SK-N-SH (cell line): ENCODE measurements around the gene C3orf20.

ENCODE experiments used
- CTCF ChIP-seq: fragments of 200-600 bp; sonication (generic); IDR thresholded peaks from 2 replicates; pipeline ENCODE4 v1.6.1; 2017; ENCODE audit warnings: antibody characterized with exemption, mild to moderate bottlenecking, moderate library complexity
- EP300 ChIP-seq, 2 experiments: IDR thresholded peaks; 2 replicates each; pipeline versions ENCODE4 v1.4.0 to v1.6.1; 2012; ENCODE audit warnings: borderline replicate concordance in 1 of 2, low read depth in 1 of 2, low read length in 1 of 2
- GABPA ChIP-seq: IDR thresholded peaks from 2 replicates; pipeline ENCODE4 v1.4.0; 2012; ENCODE audit warnings: low read depth, mild to moderate bottlenecking
- PBX3 ChIP-seq: IDR thresholded peaks from 2 replicates; pipeline ENCODE4; 2012
- POLR2AphosphoS5 ChIP-seq: IDR thresholded peaks from 2 replicates; pipeline ENCODE4 v1.6.1; 2012; ENCODE audit warnings: low read depth, low read length
- RCOR1 ChIP-seq: fragments of 150-350 bp; IDR thresholded peaks from 2 replicates; pipeline ENCODE4 v1.6.1; 2017; ENCODE audit warnings: antibody characterized with exemption, low read length
- RFX5 ChIP-seq: IDR thresholded peaks from 2 replicates; pipeline ENCODE4 v1.6.1; 2012; ENCODE audit warnings: mild to moderate bottlenecking, improper control_type of control experiment, low read length
- SIN3A ChIP-seq: IDR thresholded peaks from 2 replicates; pipeline ENCODE4 v1.6.1; 2012; ENCODE audit warnings: low read depth, mild to moderate bottlenecking, low read length, moderate library complexity, borderline replicate concordance
- USF2 ChIP-seq: fragments of 150-350 bp; IDR thresholded peaks from 2 replicates; pipeline ENCODE4 v1.6.1; 2017; ENCODE audit warnings: antibody characterized with exemption, low read length, low read depth, borderline replicate concordance
- TF ChIP-seq, protein P1 (sequence below): IDR thresholded peaks from 2 replicates; pipeline ENCODE4 v1.4.0; 2012; ENCODE audit warnings: low read depth, borderline replicate concordance
- TF ChIP-seq, protein P2 (sequence below): IDR thresholded peaks from 2 replicates; pipeline ENCODE4 v1.6.1; 2012; ENCODE audit warnings: mild to moderate bottlenecking, low read depth, low read length, moderate library complexity

- TF ChIP-seq EP300 (IDR thresholded peaks at IDR 0.05; ENCODE audit: borderline replicate concordance in 1 of 2, low read depth in 1 of 2, low read length in 1 of 2) (no peak), CTCF (no peak), GABPA (no peak), RFX5 (no peak), USF2 (no peak), PBX3 (no peak), RCOR1 (no peak), POLR2AphosphoS5 (no peak), SIN3A (no peak)
- TF ChIP-seq, protein P1, sequence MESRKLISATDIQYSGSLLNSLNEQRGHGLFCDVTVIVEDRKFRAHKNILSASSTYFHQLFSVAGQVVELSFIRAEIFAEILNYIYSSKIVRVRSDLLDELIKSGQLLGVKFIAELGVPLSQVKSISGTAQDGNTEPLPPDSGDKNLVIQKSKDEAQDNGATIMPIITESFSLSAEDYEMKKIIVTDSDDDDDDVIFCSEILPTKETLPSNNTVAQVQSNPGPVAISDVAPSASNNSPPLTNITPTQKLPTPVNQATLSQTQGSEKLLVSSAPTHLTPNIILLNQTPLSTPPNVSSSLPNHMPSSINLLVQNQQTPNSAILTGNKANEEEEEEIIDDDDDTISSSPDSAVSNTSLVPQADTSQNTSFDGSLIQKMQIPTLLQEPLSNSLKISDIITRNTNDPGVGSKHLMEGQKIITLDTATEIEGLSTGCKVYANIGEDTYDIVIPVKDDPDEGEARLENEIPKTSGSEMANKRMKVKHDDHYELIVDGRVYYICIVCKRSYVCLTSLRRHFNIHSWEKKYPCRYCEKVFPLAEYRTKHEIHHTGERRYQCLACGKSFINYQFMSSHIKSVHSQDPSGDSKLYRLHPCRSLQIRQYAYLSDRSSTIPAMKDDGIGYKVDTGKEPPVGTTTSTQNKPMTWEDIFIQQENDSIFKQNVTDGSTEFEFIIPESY = no peak
- TF ChIP-seq, protein P2, sequence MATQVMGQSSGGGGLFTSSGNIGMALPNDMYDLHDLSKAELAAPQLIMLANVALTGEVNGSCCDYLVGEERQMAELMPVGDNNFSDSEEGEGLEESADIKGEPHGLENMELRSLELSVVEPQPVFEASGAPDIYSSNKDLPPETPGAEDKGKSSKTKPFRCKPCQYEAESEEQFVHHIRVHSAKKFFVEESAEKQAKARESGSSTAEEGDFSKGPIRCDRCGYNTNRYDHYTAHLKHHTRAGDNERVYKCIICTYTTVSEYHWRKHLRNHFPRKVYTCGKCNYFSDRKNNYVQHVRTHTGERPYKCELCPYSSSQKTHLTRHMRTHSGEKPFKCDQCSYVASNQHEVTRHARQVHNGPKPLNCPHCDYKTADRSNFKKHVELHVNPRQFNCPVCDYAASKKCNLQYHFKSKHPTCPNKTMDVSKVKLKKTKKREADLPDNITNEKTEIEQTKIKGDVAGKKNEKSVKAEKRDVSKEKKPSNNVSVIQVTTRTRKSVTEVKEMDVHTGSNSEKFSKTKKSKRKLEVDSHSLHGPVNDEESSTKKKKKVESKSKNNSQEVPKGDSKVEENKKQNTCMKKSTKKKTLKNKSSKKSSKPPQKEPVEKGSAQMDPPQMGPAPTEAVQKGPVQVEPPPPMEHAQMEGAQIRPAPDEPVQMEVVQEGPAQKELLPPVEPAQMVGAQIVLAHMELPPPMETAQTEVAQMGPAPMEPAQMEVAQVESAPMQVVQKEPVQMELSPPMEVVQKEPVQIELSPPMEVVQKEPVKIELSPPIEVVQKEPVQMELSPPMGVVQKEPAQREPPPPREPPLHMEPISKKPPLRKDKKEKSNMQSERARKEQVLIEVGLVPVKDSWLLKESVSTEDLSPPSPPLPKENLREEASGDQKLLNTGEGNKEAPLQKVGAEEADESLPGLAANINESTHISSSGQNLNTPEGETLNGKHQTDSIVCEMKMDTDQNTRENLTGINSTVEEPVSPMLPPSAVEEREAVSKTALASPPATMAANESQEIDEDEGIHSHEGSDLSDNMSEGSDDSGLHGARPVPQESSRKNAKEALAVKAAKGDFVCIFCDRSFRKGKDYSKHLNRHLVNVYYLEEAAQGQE = no peak
These were observed 51.5 kb downstream of the C3orf20 start for GRCh38 chr3:14726441-14726780.
